Kidney (tissue), 14 donors: Measurements from ENCODE around the gene CR1L. TPM values are rescaled to one million over a fixed set of nuclear protein-coding genes. Genes with fewer than 3 reads are reported as not detected.
"Not testable (repeated sequence)": the region's sequence is repeated elsewhere in the genome, so short reads cannot be mapped to it uniquely, and the experiment has no call there.

Experiments used
- DNase-seq, 5 donors: peaks; one replicate each; pipeline ENCODE4 v3.0.0-alpha.2; 2013 to 2020
- FAIRE-seq: peaks from 2 replicates; lab custom pipeline; 2012; peaks lifted over from hg19 to GRCh38; lab: Jason Lieb, UNC
- H3K27ac ChIP-seq, 2 donors: one replicate each; pipeline ENCODE4 v1.7.0; 2013; ENCODE audit warnings: low read depth in 2 of 2, low read length in 2 of 2, inconsistent platforms in 1 of 2
- H3K27me3 ChIP-seq: one replicate; pipeline ENCODE4 v1.7.1; 2013; ENCODE audit warnings: low read length, inconsistent platforms; ENCODE audit not compliant: control insufficient read depth, insufficient read depth
- H3K36me3 ChIP-seq, 3 donors: one replicate each; pipeline versions ENCODE4 v1.7.0 to v1.7.1; 2013; ENCODE audit warnings: low read length in 3 of 3, control low read depth in 1 of 3, inconsistent platforms in 1 of 3; ENCODE audit not compliant: insufficient read depth in 3 of 3, control insufficient read depth in 2 of 3
- H3K4me1 ChIP-seq, 3 donors: one replicate each; pipeline versions ENCODE4 v1.7.0 to v1.7.1; 2013; ENCODE audit warnings: low read length in 3 of 3, inconsistent platforms in 1 of 3, low read depth in 1 of 3; ENCODE audit not compliant: control insufficient read depth in 2 of 3, insufficient read depth in 2 of 3
- H3K4me3 ChIP-seq, 3 donors: one replicate each; pipeline versions ENCODE4 v1.7.0 to v1.8.1; 2013; ENCODE audit warnings: low read length in 3 of 3, control low read depth in 1 of 3, inconsistent platforms in 1 of 3
- H3K9ac ChIP-seq, 3 donors: one replicate each; pipeline versions ENCODE4 v1.7.0 to v1.7.1; 2013; ENCODE audit warnings: low read length in 3 of 3, control low read depth in 1 of 3, inconsistent platforms in 1 of 3
- H3K9me3 ChIP-seq, 3 donors: one replicate each; pipeline versions ENCODE4 v1.7.0 to v1.7.1; 2013; ENCODE audit warnings: low read length in 3 of 3, control low read depth in 1 of 3, inconsistent platforms in 1 of 3; ENCODE audit not compliant: control insufficient read depth in 2 of 3, insufficient read depth in 1 of 3
- intact Hi-C: fragments of 100-400 bp; cut with DNase I; formaldehyde crosslinking; loops from one replicate; pipeline ENCODE4 v1.11.1; 2022
- polyA plus RNA-seq: library from polyadenylated mRNA; stranded (reverse); fragments of 350-450 nt; fragmentation: Illumina TruSeq; extraction: RNeasy Lipid Tissue Mini Kit (QIAGEN cat#74804); gene quantifications from one replicate; pipeline ENCODE4 v1.2.3, GENCODE V29; 2014; ENCODE audit warnings: low read depth, low replicate concordance; ENCODE audit not compliant: insufficient read depth
- total RNA-seq: library from RNA; stranded (reverse); fragmentation: NEBNext Ultra II Directional; extraction: Animal tissue kit (Norgen Biotek cat#: 25700); gene quantifications from one replicate; pipeline ENCODE4 v1.2.1, GENCODE V29; 2021
- TF ChIP-seq, protein P1 (sequence below): IDR thresholded peaks from 3 replicates; pipeline ENCODE4 v1.5.1; 2012; ENCODE audit warnings: mild to moderate bottlenecking, moderate library complexity, borderline replicate concordance; ENCODE audit not compliant: insufficient read depth; ENCODE audit errors: extremely low read depth
- donor health status: control.
- donor health status: control.
- donor health status: control.
- donor health status: control.
- donor health status: control.
- donor health status: DM: yes; HTN: yes; CAD: no.
- donor health status: Normal renal cell carcinoma (clear cell type).

Gene CR1L
- total and polyA plus RNA-seq, 2 donors from 2014 or later = 0.44 to 1.4 TPM

DNA sequence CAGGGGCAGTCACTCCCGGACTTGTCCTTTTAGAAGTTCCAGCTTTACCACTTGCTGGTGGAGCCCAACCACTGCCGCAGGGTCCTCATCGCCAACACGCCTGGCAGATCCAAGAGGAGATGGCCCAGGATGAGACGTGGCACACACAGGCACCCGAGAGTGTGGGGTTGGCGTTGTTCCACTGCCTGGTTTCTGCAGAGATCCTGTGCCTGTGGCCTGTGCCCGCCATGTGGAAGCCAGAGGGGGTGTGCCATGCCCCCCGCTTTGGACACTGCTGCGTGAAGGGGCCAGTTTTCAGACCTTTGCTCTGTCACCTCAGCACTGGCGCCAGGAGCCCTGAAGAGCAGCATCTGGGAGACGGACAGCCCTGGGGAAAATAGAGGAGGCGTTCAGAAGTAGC, 117.7 kb downstream of the CR1L start:
- Histone ChIP-seq H3K9ac (no peak overlapping the region), H3K36me3 (peaks cover 12 to 34% (median 17%) of the 10 kb centered on the region in 3 donors), H3K27ac (no peak overlapping the region), H3K4me1 (no peaks in the 10 kb centered on the region), H3K4me3 (no peak overlapping the region), H3K27me3 (no peaks in the 10 kb centered on the region), H3K9me3 (no peaks in the 10 kb centered on the region)
- FAIRE-seq (no peak), DNase-seq (peak in 1 of 5 donors; percentile 53)
- TF ChIP-seq, protein P1, sequence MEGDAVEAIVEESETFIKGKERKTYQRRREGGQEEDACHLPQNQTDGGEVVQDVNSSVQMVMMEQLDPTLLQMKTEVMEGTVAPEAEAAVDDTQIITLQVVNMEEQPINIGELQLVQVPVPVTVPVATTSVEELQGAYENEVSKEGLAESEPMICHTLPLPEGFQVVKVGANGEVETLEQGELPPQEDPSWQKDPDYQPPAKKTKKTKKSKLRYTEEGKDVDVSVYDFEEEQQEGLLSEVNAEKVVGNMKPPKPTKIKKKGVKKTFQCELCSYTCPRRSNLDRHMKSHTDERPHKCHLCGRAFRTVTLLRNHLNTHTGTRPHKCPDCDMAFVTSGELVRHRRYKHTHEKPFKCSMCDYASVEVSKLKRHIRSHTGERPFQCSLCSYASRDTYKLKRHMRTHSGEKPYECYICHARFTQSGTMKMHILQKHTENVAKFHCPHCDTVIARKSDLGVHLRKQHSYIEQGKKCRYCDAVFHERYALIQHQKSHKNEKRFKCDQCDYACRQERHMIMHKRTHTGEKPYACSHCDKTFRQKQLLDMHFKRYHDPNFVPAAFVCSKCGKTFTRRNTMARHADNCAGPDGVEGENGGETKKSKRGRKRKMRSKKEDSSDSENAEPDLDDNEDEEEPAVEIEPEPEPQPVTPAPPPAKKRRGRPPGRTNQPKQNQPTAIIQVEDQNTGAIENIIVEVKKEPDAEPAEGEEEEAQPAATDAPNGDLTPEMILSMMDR = no peak
- intact Hi-C loops = no loop called here

DNA sequence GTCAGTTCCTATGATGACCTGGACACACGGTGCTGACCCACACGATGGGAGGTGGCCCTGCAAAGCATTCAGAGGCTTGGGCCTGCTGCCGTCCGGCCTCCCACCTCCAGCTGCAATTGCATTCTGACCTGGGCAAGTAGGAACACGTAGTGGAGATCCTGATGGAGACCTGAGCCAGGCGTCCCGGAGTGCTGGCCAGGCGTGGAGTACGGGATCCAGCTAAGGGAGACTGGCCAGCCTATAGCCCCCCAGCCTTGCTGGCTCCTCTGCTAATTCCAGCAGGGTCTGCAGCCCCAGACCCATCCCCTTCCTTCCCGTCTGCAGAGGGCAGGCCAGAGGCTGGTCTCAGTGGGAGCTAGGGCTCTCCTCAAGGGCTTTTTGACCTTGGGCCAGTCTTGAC, 118.2 kb downstream of the CR1L start:
- intact Hi-C loops = no loop called here
- no peak overlapping the region for H3K27ac ChIP-seq
- peaks cover 9 to 31% (median 14%) of the 10 kb centered on the region in 3 donors for H3K36me3 ChIP-seq
- H3K4me1 ChIP-seq = no peaks in the 10 kb centered on the region
- no peak overlapping the region for H3K4me3 ChIP-seq
- H3K9me3 ChIP-seq = no peaks in the 10 kb centered on the region
- no peak overlapping the region for H3K9ac ChIP-seq
- DNase-seq = no peak
- H3K27me3 ChIP-seq = no peaks in the 10 kb centered on the region
- TF ChIP-seq, protein P1 = no peak
- no peak for FAIRE-seq

DNA sequence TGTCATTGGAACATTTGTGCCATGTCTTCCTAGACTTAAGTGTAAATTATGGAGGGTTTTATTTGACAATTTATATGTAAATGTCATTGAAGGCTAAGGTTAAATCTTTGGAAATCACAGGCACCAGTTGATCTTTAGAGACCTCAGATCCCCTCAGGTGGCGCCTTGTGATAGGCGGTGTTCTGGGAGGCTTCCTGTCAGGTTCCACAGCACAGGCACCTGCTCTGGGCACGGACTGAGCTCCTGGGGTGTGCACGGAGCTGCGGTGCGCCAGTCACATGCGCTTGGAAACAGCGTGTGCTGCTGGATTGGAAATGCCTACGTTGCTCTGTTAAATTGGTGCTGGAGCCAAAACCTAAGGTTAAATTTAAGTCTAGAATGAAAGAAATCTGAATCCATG, 119.0 kb downstream of the CR1L start:
- no peaks in the 10 kb centered on the region for H3K4me1 ChIP-seq
- no peaks in the 10 kb centered on the region for H3K9me3 ChIP-seq
- H3K27me3 ChIP-seq = no peaks in the 10 kb centered on the region
- no peak for DNase-seq
- H3K36me3 ChIP-seq = peaks cover 9 to 31% (median 12%) of the 10 kb centered on the region in 3 donors
- FAIRE-seq = no peak
- no peak overlapping the region for H3K4me3 ChIP-seq
- no peak overlapping the region for H3K27ac ChIP-seq
- H3K9ac ChIP-seq = no peak overlapping the region
- intact Hi-C loops = no loop called here
- TF ChIP-seq, protein P1 = no peak

DNA sequence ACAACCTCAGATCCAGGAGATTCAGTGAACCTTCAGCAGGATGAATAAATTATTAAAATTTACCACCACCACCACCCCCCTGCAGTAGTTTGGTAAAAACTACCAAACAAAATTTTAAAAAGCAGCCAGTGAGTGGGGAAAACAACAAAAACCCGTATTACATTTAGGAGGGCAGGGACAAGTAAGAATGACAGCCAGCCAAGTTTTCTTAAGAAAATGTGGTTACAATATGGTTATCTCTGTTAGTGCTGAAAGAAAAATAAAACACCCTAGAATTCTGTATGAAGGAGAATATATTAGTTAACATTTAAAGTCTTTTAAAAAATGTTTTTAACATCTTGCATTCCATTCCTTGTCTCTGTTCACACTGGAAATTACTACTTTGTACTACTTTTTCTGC, 121.6 kb downstream of the CR1L start:
- H3K36me3 ChIP-seq = peaks cover 5 to 25% (median 7%) of the 10 kb centered on the region in 3 donors
- FAIRE-seq (no peak), DNase-seq (no peak)
- H3K27me3 ChIP-seq = no peaks in the 10 kb centered on the region
- H3K9me3 ChIP-seq = no peaks in the 10 kb centered on the region
- TF ChIP-seq, protein P1 = no peak
- intact Hi-C loops = no loop called here
- H3K27ac ChIP-seq = no peak overlapping the region
- no peak overlapping the region for H3K4me3 ChIP-seq
- no peak overlapping the region for H3K9ac ChIP-seq
- no peaks in the 10 kb centered on the region for H3K4me1 ChIP-seq

DNA sequence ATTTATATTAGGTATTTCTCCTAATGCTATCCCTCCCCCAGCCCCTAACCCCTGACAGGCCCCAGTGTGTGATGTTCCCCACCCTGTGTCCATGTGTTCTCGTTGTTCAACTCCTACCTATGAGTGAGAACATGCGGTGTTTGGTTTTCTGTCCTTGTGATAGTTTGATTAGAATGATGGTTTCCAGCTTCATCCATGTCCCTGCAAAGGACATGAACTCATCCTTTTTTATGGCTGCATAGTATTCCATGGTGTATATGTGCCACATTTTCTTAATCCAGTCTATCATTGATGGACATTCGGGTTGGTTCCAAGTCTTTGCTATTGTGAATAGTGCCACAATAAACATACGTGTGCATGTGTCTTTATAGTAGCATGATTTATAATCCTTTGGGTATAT, 125.6 kb downstream of the CR1L start:
- peaks cover under 1 to 14% (median 4%) of the 10 kb centered on the region in 3 donors for H3K36me3 ChIP-seq
- H3K27me3 ChIP-seq, H3K4me3 ChIP-seq, H3K9ac ChIP-seq, H3K27ac ChIP-seq, intact Hi-C loops, H3K9me3 ChIP-seq, FAIRE-seq, DNase-seq, H3K4me1 ChIP-seq: not testable (repeated sequence)
